ENCODE results near the gene SLC2A10. TPM values are rescaled to one million over a fixed set of nuclear protein-coding genes. Genes with fewer than 3 reads are reported as not detected.

The SLC2A10 gene
- total and polyA plus RNA-seq, 2 donors (not counting 3 experiments of a cell fraction or from before 2014, with no cell fraction given) = 11.2 to 13.6 TPM

GRCh38 chr20:46723039-46723438 is 13.6 kb downstream of the SLC2A10 start:
- Histone ChIP-seq H3K27me3 (ENCODE audit: control insufficient read depth in 2 of 2, insufficient read depth in 2 of 2, low read length in 2 of 2) (no peaks in the 10 kb centered on the region), H3K27ac (ENCODE audit: insufficient read depth, low read depth, low read length) (no peak overlapping the region), H3K9me1 (replicated peaks; ENCODE audit: control insufficient read depth, extremely low read depth, insufficient read depth, low read length) (no peaks in the 10 kb centered on the region), H4K20me1 (replicated peaks; ENCODE audit: control insufficient read depth, extremely low read depth, insufficient read depth, low read length) (no peaks in the 10 kb centered on the region), H3K36me3 (ENCODE audit: control insufficient read depth in 2 of 2, extremely low read depth in 1 of 2, insufficient read depth in 2 of 2, low read length in 2 of 2) (peaks cover 0 to 1% of the 10 kb centered on the region in 2 experiments), H3K9me3 (replicated peaks; ENCODE audit: control insufficient read depth, insufficient read depth, low read length) (no peaks in the 10 kb centered on the region), H3K79me2 (ENCODE audit: control insufficient read depth, insufficient read depth, low read length) (no peaks in the 10 kb centered on the region), H2AFZ (ENCODE audit: low read depth, low read length) (no peak overlapping the region), H3K4me3 (replicated peaks in 1 of 3; ENCODE audit: insufficient read depth in 1 of 3, low read depth in 1 of 3, low read length in 3 of 3) (no peak overlapping the region), H3K9ac (replicated peaks; ENCODE audit: extremely low read depth, insufficient read depth, low read length) (no peak overlapping the region), H3K4me1 (ENCODE audit: control insufficient read depth, extremely low read depth, insufficient read depth, low read length) (no peaks in the 10 kb centered on the region), H3K4me2 (ENCODE audit: insufficient read depth, low read length) (no peak overlapping the region)
- TF ChIP-seq, protein P1, sequence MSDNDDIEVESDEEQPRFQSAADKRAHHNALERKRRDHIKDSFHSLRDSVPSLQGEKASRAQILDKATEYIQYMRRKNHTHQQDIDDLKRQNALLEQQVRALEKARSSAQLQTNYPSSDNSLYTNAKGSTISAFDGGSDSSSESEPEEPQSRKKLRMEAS (IDR thresholded peaks at IDR 0.05; ENCODE audit: insufficient read depth, insufficient read length) = no peak
- TF ChIP-seq GATA2 (IDR thresholded peaks at IDR 0.05; ENCODE audit: insufficient read depth, insufficient read length, low read depth, low read length) = no peak
- no peak for TF ChIP-seq POLR2AphosphoS5 (IDR thresholded peaks at IDR 0.05; ENCODE audit: insufficient read depth, low read depth, low read length)
- no TSS peak for BruUV-seq (replicated peaks)
- POLR2A ChIA-PET = no interaction called here
- dilution Hi-C loops (cut with MboI; ENCODE audit: extremely low pct_ligation_motif_present, low sequenced_read_pairs) = no loop called here
- intact Hi-C loops (cut with micrococcal nuclease) = no loop called here
- FAIRE-seq (no peak), DNase-seq (ENCODE audit: low read depth, low spot score) (no peak)
- CTCF ChIA-PET = no interaction called here

DNA sequence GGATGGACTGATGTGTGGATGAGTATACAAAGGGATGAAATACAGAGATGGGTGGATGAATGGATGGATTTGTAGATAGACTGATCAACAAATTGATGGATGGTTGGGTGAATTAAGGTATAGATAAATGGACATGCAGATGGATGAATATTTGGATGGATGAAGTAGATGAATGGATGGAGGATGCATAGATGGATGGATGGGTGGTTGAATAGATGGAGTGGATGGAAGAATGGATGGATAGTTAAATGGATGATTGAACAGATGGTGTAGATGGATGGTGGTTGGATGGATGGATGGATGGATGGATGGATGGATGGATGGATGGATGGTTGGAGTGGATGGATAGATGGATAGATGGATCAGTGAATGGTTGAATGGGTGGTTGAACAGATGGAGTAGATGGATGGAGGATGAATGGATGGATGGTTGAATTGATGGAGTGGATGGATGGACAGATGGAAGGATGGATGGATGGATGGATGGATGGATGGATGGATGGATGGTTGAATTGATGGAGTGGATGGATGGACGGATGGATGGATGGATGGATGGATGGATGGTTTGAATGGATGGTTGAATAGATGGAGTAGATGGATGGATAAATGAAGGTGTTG is 15.0 kb downstream of the SLC2A10 start:
- intact Hi-C loops (cut with micrococcal nuclease) = no loop called here
- Histone ChIP-seq H3K9me3 (replicated peaks; ENCODE audit: control insufficient read depth, insufficient read depth, low read length) (no peaks in the 10 kb centered on the region), H3K4me3 (replicated peaks in 1 of 3; ENCODE audit: insufficient read depth in 1 of 3, low read depth in 1 of 3, low read length in 3 of 3) (no peak overlapping the region), H3K27me3 (ENCODE audit: control insufficient read depth in 2 of 2, insufficient read depth in 2 of 2, low read length in 2 of 2) (no peaks in the 10 kb centered on the region), H3K4me1 (ENCODE audit: control insufficient read depth, extremely low read depth, insufficient read depth, low read length) (no peaks in the 10 kb centered on the region), H4K20me1 (replicated peaks; ENCODE audit: control insufficient read depth, extremely low read depth, insufficient read depth, low read length) (no peaks in the 10 kb centered on the region), H3K79me2 (ENCODE audit: control insufficient read depth, insufficient read depth, low read length) (no peaks in the 10 kb centered on the region), H3K4me2 (ENCODE audit: insufficient read depth, low read length) (no peak overlapping the region), H3K9ac (replicated peaks; ENCODE audit: extremely low read depth, insufficient read depth, low read length) (no peak overlapping the region), H2AFZ (ENCODE audit: low read depth, low read length) (no peak overlapping the region), H3K36me3 (ENCODE audit: control insufficient read depth in 2 of 2, extremely low read depth in 1 of 2, insufficient read depth in 2 of 2, low read length in 2 of 2) (peaks cover 0 to 1% of the 10 kb centered on the region in 2 experiments), H3K27ac (ENCODE audit: insufficient read depth, low read depth, low read length) (no peak overlapping the region), H3K9me1 (replicated peaks; ENCODE audit: control insufficient read depth, extremely low read depth, insufficient read depth, low read length) (no peaks in the 10 kb centered on the region)
- ChIA-PET CTCF (no interaction called here), POLR2A (no interaction called here)
- dilution Hi-C loops (cut with MboI; ENCODE audit: extremely low pct_ligation_motif_present, low sequenced_read_pairs) = no loop called here
- BruUV-seq (replicated peaks) = no TSS peak
- TF ChIP-seq POLR2AphosphoS5 (IDR thresholded peaks at IDR 0.05; ENCODE audit: insufficient read depth, low read depth, low read length) (no peak), CTCF (IDR thresholded peaks at IDR 0.05; ENCODE audit: extremely low read depth in 1 of 2, insufficient read depth in 1 of 2, low read depth in 1 of 2, low read length in 2 of 2) (no peak), FOS (IDR thresholded peaks at IDR 0.05; ENCODE audit: borderline replicate concordance, insufficient read depth, low read length) (no peak), POLR2A (IDR thresholded peaks at IDR 0.05; ENCODE audit: low read depth, low read length) (no peak), GATA2 (IDR thresholded peaks at IDR 0.05; ENCODE audit: insufficient read depth, insufficient read length, low read depth, low read length) (no peak), JUN (IDR thresholded peaks at IDR 0.05; ENCODE audit: borderline replicate concordance, insufficient read depth, insufficient read length, low read depth) (no peak)
- DNase-seq (ENCODE audit: low read depth, low spot score) = no peak
- no peak for FAIRE-seq

All from endothelial cell of umbilical vein (primary cell).